ENCODE measurements around the gene TUBB4B.
"Not testable (repeated sequence)": the region's sequence is repeated elsewhere in the genome, so short reads cannot be mapped to it uniquely, and the experiment has no call there.

TUBB4B gene

DNA sequence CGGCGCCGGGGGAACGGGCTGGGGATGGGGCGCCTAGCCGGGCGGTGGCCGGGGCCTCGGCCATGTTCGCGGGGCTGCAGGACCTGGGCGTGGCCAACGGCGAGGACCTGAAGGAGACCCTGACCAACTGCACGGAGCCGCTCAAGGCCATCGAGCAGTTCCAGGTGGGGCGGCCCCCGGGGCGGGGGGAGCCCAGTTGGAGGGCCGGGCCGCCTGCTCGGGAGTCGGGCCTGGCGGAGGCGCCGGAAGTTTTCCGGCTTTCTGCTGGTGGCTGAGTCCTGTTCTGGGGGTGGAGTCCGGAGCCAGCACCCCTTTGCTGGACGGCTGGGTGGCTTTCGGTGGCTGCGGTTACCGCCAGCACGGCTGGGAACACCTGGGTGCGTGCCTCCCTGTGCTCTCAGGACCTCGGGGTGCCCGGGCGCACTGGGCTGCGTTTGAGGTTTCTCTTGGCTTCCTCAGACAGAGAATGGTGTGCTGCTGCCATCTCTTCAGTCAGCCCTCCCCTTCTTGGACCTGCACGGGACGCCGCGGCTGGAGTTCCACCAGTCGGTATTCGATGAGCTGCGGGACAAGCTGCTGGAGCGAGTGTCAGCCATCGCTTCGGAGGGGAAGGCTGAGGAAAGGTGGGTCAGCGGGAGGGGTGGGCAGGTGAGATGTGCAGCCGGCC is 14.5 kb downstream of the TUBB4B start (continued):
- TF ChIP-seq, protein P1, sequence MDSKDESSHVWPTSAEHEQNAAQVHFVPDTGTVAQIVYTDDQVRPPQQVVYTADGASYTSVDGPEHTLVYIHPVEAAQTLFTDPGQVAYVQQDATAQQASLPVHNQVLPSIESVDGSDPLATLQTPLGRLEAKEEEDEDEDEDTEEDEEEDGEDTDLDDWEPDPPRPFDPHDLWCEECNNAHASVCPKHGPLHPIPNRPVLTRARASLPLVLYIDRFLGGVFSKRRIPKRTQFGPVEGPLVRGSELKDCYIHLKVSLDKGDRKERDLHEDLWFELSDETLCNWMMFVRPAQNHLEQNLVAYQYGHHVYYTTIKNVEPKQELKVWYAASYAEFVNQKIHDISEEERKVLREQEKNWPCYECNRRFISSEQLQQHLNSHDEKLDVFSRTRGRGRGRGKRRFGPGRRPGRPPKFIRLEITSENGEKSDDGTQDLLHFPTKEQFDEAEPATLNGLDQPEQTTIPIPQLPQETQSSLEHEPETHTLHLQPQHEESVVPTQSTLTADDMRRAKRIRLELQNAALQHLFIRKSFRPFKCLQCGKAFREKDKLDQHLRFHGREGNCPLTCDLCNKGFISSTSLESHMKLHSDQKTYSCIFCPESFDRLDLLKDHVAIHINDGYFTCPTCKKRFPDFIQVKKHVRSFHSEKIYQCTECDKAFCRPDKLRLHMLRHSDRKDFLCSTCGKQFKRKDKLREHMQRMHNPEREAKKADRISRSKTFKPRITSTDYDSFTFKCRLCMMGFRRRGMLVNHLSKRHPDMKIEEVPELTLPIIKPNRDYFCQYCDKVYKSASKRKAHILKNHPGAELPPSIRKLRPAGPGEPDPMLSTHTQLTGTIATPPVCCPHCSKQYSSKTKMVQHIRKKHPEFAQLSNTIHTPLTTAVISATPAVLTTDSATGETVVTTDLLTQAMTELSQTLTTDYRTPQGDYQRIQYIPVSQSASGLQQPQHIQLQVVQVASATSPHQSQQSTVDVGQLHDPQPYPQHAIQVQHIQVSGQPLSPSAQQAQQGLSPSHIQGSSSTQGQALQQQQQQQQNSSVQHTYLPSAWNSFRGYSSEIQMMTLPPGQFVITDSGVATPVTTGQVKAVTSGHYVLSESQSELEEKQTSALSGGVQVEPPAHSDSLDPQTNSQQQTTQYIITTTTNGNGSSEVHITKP (tag by site-specific recombination; IDR thresholded peaks at IDR 0.05): peak; percentile 50

DNA sequence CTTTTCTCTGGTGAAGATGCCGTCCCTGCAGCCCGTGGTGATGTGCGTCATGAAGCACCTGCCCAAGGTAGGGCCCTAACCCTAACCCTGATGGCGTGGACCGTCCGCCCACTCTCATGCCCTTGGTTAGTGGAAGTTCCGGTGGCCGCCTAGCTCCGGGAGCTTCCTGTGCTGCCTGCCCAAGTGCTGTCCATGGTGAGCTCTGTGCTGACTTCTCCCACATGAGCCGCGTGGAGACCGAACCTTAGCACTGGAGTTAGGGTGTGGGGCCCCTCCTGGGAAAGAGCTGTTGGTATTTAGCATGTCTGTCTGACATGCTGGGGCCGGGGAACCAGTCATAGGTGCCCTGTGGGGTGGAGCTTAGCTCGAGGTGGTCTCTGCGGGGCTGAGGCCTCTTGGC is 15.3 kb downstream of the TUBB4B start:
- TF ChIP-seq, protein P2, sequence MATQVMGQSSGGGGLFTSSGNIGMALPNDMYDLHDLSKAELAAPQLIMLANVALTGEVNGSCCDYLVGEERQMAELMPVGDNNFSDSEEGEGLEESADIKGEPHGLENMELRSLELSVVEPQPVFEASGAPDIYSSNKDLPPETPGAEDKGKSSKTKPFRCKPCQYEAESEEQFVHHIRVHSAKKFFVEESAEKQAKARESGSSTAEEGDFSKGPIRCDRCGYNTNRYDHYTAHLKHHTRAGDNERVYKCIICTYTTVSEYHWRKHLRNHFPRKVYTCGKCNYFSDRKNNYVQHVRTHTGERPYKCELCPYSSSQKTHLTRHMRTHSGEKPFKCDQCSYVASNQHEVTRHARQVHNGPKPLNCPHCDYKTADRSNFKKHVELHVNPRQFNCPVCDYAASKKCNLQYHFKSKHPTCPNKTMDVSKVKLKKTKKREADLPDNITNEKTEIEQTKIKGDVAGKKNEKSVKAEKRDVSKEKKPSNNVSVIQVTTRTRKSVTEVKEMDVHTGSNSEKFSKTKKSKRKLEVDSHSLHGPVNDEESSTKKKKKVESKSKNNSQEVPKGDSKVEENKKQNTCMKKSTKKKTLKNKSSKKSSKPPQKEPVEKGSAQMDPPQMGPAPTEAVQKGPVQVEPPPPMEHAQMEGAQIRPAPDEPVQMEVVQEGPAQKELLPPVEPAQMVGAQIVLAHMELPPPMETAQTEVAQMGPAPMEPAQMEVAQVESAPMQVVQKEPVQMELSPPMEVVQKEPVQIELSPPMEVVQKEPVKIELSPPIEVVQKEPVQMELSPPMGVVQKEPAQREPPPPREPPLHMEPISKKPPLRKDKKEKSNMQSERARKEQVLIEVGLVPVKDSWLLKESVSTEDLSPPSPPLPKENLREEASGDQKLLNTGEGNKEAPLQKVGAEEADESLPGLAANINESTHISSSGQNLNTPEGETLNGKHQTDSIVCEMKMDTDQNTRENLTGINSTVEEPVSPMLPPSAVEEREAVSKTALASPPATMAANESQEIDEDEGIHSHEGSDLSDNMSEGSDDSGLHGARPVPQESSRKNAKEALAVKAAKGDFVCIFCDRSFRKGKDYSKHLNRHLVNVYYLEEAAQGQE (tag by site-specific recombination; IDR thresholded peaks at IDR 0.05): peak; percentile 90
- TF ChIP-seq ZNF510 (tag by site-specific recombination; IDR thresholded peaks at IDR 0.05; ENCODE audit: insufficient replicate concordance): no peak
- H3K4me1 ChIP-seq (ENCODE audit: control insufficient read depth, insufficient read depth, low read length): peaks cover 5% of the 10 kb centered on the region; the same call in 1 of the 2 replicates
- peak overlapping the region; percentile 89 for H3K4me3 ChIP-seq (ENCODE audit: low read depth, low read length)
- H3K9me3 ChIP-seq (ENCODE audit: control insufficient read depth, insufficient read depth, low read depth, low read length): no peaks in the 10 kb centered on the region
- H3K36me3 ChIP-seq (ENCODE audit: control insufficient read depth in 2 of 2, insufficient read depth in 1 of 2, low read length in 2 of 2): peaks cover 9 to 20% of the 10 kb centered on the region in 2 experiments
- ChIA-PET CTCF (interaction anchor here (0.7 to 5.2 kb wide), 10 partner anchors 9 to 289 kb away, joined by 3 to 45 read pairs (median 4); partner anchors contain the start of gene TUBB4B), POLR2A (interaction anchor here (0.5 to 9.1 kb wide), 8 partner anchors 11 to 188 kb away, joined by 3 to 336 read pairs (median 6); partner anchors contain the start of genes EXD3, NOXA1 and TUBB4B)
- H3K27ac ChIP-seq (ENCODE audit: extremely low read depth, low read depth, low read length): no peak overlapping the region; the same call in 1 of the 2 replicates

- POLR2A ChIA-PET: interaction anchor here (0.5 to 9.1 kb wide), 7 partner anchors 10 to 189 kb away, joined by 3 to 336 read pairs (median 5); partner anchors contain the start of genes EXD3, NOXA1 and TUBB4B
- H3K4me3 ChIP-seq (ENCODE audit: low read depth, low read length): no peak overlapping the region
- H3K4me1 ChIP-seq (ENCODE audit: control insufficient read depth, insufficient read depth, low read length): peaks cover 5% of the 10 kb centered on the region; the same call in 1 of the 2 replicates
- H3K9me3 ChIP-seq (ENCODE audit: control insufficient read depth, insufficient read depth, low read depth, low read length): no peaks in the 10 kb centered on the region
- TF ChIP-seq ZNF354C (tag by site-specific recombination; IDR thresholded peaks at IDR 0.05; ENCODE audit: borderline replicate concordance, low read depth) (no peak), ZNF37A (tag by site-specific recombination; IDR thresholded peaks at IDR 0.05) (no peak), ZNF157 (tag by site-specific recombination; IDR thresholded peaks at IDR 0.05) (no peak)
- H3K36me3 ChIP-seq (ENCODE audit: control insufficient read depth in 2 of 2, insufficient read depth in 1 of 2, low read length in 2 of 2): peaks cover 9 to 20% of the 10 kb centered on the region in 2 experiments
- no peak overlapping the region for H3K27ac ChIP-seq (ENCODE audit: extremely low read depth, low read depth, low read length)
- CTCF ChIA-PET: interaction anchor here (0.7 to 5.2 kb wide), 8 partner anchors 8 to 289 kb away, joined by 3 to 45 read pairs (median 5); partner anchors contain the start of gene TUBB4B
Measured at GRCh38 chr9:137256856-137257255, 15.8 kb downstream of the TUBB4B start.

GRCh38 chr9:137262173-137262908 is 21.3 kb downstream of the TUBB4B start:
- ChIA-PET CTCF (interaction anchor here (0.7 to 6.1 kb wide), 8 partner anchors 11 to 389 kb away, joined by 3 to 37 read pairs (median 4); partner anchors contain the start of gene RNF224), POLR2A (interaction anchor here (1.0 to 10.1 kb wide), 4 partner anchors 9 to 39 kb away, joined by 3 to 103 read pairs (median 6); partner anchors contain the start of gene TUBB4B)
- peak; percentile 82 for TF ChIP-seq ZNF600 (tag by site-specific recombination; IDR thresholded peaks at IDR 0.05)
- TF ChIP-seq, protein P3, sequence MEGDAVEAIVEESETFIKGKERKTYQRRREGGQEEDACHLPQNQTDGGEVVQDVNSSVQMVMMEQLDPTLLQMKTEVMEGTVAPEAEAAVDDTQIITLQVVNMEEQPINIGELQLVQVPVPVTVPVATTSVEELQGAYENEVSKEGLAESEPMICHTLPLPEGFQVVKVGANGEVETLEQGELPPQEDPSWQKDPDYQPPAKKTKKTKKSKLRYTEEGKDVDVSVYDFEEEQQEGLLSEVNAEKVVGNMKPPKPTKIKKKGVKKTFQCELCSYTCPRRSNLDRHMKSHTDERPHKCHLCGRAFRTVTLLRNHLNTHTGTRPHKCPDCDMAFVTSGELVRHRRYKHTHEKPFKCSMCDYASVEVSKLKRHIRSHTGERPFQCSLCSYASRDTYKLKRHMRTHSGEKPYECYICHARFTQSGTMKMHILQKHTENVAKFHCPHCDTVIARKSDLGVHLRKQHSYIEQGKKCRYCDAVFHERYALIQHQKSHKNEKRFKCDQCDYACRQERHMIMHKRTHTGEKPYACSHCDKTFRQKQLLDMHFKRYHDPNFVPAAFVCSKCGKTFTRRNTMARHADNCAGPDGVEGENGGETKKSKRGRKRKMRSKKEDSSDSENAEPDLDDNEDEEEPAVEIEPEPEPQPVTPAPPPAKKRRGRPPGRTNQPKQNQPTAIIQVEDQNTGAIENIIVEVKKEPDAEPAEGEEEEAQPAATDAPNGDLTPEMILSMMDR (tag by site-specific recombination; IDR thresholded peaks at IDR 0.05): peak; percentile 31; the same call in 1 of the 2 replicates
- peak; percentile 94 for TF ChIP-seq PRDM1 (tag by site-specific recombination; IDR thresholded peaks at IDR 0.05)
- TF ChIP-seq IKZF3 (tag by site-specific recombination; IDR thresholded peaks at IDR 0.05): peak; percentile 61
- TF ChIP-seq ZBTB8A (tag by site-specific recombination; IDR thresholded peaks at IDR 0.05): peak; percentile 89
- TF ChIP-seq WT1 (tag by site-specific recombination; IDR thresholded peaks at IDR 0.05): peak; percentile 65
- 0 out of 2 replicates have a peak, but pooled peaks have one; percentile 31 for TF ChIP-seq OSR2 (tag by site-specific recombination; IDR thresholded peaks at IDR 0.05)
- peak; percentile 38; the same call in 1 of the 2 replicates for TF ChIP-seq ZNF394 (tag by site-specific recombination; IDR thresholded peaks at IDR 0.05; ENCODE audit: borderline replicate concordance)
- TF ChIP-seq KLF1 (tag by site-specific recombination; IDR thresholded peaks at IDR 0.05): peak; percentile 67
- peak; percentile 38; the same call in 1 of the 2 replicates for TF ChIP-seq ZNF654 (tag by site-specific recombination; IDR thresholded peaks at IDR 0.05; ENCODE audit: low read depth)
- TF ChIP-seq KLF8 (tag by site-specific recombination; IDR thresholded peaks at IDR 0.05): peak; percentile 19; the same call in 1 of the 2 replicates
- not testable (repeated sequence) for H3K27ac ChIP-seq (ENCODE audit: extremely low read depth, low read depth, low read length); H3K4me1 ChIP-seq (ENCODE audit: control insufficient read depth, insufficient read depth, low read length); H3K9me3 ChIP-seq (ENCODE audit: control insufficient read depth, insufficient read depth, low read depth, low read length); H3K4me3 ChIP-seq (ENCODE audit: low read depth, low read length)
- H3K36me3 ChIP-seq (ENCODE audit: control insufficient read depth in 2 of 2, insufficient read depth in 1 of 2, low read length in 2 of 2): peaks cover 6 to 41% of the 10 kb centered on the region in 2 experiments; a peak in 2 of 3 replicates

All from HEK293 (cell line).